ENCODE data around the gene EFNA5.
"Not testable (repeated sequence)": the region's sequence is repeated elsewhere in the genome, so short reads cannot be mapped to it uniquely, and the experiment has no call there.

The EFNA5 gene

GRCh38 chr5:107365320-107366109, 305.2 kb downstream of the EFNA5 start:
- no peak for DNase-seq (ENCODE audit: low spot score)

DNA sequence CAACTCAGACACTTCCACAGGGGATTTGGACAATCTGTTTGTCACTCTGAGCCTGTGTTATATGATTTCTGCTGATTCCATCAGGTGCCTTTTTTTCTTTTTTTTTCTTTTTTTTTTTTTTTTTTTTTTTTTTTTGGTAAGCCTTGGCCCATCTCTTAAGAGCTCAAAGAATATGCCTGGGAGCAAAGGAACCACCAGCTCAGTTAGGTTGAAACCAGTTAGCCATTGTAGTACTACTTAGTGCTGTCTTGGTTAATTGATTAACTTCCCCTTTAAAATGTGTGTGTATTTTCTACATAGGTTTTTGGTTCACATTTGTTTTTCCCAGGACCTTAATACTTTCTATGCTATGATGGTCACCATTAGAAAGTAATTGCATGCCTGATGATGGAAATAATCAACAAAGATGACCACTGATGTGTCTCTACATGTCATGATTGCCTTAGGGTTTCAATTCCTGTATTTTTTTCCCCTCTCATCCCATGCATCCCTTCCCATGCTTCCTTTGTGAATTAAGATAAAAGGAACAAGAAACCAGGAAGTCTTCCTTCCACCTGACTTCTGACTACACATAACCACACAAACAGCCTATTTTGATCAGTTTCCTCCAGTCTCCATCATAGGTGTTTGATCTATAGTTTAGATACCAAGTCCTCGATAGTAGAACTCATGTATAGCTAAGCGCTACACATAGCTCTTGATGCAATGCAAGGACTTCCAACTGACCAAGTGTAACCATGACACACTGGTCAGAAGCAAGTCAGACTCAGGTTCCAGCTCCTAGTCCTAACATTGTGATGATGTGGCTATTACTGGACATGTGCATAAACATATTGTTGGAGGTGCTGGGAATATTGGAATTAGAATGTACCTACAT, 306.1 kb downstream of the EFNA5 start:
- no peak for DNase-seq (ENCODE audit: low spot score)

DNA sequence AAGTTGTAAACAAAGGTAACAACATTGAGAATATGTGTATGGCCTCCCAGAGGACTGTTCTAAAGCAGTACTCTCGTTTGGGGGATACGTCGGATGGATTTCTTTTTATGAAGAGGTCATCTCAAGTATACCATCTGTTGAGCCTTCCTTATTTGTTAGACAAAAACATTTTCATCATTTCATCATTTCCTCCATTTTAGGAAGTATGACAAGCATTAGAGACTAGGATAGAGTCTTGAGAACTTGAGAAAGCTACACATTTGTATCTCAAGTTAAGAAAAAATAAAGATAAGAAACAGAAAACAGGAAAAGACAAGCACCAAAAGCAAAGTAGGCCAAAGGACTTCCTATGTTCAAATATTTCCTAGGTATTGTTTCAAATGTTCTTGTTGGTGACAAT, 307.0 kb downstream of the EFNA5 start:
- DNase-seq (ENCODE audit: low spot score): no peak

GRCh38 chr5:107361945-107362344, 308.8 kb downstream of the EFNA5 start:
- DNase-seq (ENCODE audit: low spot score): no peak

- DNase-seq (ENCODE audit: low spot score): no peak
These were observed 310.9 kb downstream of the EFNA5 start for GRCh38 chr5:107359916-107360234.

DNA sequence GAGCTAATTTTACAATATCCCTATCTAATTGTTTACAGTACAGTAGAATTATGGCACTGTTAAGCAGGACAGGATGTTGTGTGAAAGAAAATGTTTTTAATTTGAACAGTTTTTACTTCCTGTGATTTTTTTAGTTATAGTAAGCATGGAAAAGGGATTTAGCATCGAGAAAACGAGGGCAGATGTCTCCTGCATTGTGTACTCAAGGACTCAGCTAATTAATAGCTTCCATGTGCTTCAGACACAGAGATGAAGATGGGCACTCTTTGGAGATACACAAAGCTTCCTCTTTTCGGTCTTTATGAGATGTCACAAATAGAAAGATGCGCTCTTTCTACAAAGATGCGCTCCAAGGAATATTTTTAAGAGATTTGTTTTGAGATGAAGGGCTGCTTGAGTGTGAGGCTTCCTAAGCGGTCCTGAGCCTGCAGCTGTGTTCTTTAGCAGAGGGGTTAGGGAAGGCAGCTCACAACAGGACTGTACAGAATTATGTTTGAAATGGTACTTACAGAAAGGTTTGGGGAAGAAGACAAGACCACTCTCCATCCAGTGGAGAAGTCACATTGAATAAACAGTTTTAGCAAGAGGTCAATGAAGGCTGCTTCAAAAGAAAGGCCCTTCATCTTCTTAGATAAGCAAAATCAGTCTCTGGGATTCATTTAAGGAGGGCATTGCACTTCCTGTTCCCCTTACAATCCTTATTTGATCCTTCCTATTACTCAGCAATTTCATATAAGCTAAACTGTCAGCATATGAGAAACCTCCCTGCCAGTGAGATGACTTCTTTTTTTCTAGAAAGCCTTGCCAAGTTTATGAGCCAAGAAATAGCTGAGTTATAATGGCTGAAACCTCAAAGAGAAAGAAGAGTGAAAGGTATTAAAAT, 311.5 kb downstream of the EFNA5 start:
- DNase-seq (ENCODE audit: low spot score): peak; percentile 30

GRCh38 chr5:107356891-107357290, 313.8 kb downstream of the EFNA5 start:
- DNase-seq (ENCODE audit: low spot score): no peak

DNA sequence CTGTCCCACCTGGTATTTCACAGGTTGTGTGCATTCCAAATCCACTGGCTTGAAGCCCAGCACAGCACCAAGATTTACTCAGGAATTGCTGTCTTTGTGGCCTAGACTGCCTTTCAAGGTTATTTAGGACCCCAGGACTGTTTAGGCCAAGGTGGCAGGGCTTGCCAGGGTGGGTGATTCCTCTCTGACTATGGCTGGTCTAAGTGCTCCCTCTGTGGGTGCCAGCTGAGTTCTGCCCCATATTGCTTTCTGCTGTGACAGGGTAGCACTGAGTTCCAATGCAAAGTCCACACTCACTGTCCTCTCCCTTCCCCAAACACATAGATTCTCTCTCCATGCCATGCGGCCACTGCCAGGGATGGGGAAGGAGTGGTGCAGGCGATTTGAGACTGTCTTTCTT, 318.2 kb downstream of the EFNA5 start:
- no peak for DNase-seq (ENCODE audit: low spot score)

GRCh38 chr5:107346580-107346979, 324.2 kb downstream of the EFNA5 start:
- not testable (repeated sequence) for DNase-seq (ENCODE audit: low spot score)

GRCh38 chr5:107342371-107342770, 328.4 kb downstream of the EFNA5 start:
- DNase-seq (ENCODE audit: low spot score): no peak

GRCh38 chr5:107341376-107342084, 329.2 kb downstream of the EFNA5 start:
- DNase-seq (ENCODE audit: low spot score): no peak

DNA sequence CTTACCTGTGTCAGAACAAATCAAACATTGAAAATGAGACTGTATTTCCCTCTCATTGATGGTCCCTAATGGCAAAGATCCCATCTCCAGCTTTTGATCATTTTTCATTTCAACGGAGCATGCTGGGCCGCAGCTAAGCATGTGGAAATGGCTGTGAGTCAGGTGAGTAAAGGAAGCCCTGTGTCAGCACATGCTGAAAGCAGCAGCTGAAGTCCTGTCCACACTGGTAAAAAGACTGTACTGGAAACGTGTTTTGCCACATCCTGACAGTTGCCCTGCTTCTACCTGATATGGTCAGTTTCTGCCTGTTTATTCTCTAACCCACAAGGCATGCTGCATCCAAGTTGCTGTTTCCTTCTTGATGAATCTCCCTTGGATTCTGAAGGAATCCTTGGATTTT, 330.1 kb downstream of the EFNA5 start:
- no peak for DNase-seq (ENCODE audit: low spot score)

GRCh38 chr5:107338335-107338734, 332.4 kb downstream of the EFNA5 start:
- DNase-seq (ENCODE audit: low spot score): no peak

- no peak for DNase-seq (ENCODE audit: low spot score)
These were observed 333.5 kb downstream of the EFNA5 start for GRCh38 chr5:107337281-107337680.

GRCh38 chr5:107331882-107332281, 338.9 kb downstream of the EFNA5 start:
- DNase-seq (ENCODE audit: low spot score): no peak

DNA sequence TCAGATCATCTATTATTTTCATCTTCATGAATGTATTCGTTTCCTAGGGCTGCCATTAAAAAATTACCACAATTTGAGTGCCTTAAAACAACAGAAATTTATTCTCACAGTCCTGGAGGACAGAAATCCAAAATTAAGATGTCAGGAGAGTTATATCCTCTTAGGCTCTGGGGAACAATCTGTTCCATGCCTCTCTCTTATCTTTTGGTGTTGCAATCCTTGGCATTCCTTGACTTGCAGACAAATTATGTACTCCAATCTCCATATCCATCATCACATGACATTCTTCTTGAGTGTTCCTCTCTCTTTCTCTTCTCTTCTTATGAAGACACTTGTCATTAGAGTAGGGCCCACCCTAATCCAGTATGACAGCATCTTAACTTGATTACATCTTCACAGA, 339.4 kb downstream of the EFNA5 start:
- DNase-seq (ENCODE audit: low spot score): no peak

DNA sequence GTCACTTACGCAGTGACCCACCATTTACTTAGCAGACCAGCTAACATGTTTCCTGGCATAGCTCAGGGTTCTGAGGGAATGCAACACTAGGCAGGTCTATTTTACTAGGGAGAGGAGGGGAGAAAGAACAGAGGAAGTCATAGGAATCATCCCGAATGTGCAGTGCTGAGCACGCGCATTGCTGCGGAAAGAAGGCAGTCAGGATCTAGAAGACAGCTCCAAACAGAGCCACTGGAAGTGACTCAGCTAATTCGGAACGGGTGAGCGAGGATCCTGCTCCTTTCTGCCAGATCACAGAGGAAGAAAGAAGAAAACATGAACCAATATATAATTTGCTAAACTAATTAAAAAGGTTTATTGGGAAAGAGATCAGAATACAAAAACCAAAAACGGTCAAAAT, 339.8 kb downstream of the EFNA5 start:
- no peak for DNase-seq (ENCODE audit: low spot score)

- no peak for DNase-seq (ENCODE audit: low spot score)
These were observed 340.9 kb downstream of the EFNA5 start for GRCh38 chr5:107329850-107330249.
